ENCODE results near the gene EPHA3. TPM values are rescaled to one million over a fixed set of nuclear protein-coding genes. Genes with fewer than 3 reads are reported as not detected.

The EPHA3 gene
- total RNA-seq, 3 donors from 2014 or later (not counting 1 experiment from before 2014, with no cell fraction given): not detected

DNA sequence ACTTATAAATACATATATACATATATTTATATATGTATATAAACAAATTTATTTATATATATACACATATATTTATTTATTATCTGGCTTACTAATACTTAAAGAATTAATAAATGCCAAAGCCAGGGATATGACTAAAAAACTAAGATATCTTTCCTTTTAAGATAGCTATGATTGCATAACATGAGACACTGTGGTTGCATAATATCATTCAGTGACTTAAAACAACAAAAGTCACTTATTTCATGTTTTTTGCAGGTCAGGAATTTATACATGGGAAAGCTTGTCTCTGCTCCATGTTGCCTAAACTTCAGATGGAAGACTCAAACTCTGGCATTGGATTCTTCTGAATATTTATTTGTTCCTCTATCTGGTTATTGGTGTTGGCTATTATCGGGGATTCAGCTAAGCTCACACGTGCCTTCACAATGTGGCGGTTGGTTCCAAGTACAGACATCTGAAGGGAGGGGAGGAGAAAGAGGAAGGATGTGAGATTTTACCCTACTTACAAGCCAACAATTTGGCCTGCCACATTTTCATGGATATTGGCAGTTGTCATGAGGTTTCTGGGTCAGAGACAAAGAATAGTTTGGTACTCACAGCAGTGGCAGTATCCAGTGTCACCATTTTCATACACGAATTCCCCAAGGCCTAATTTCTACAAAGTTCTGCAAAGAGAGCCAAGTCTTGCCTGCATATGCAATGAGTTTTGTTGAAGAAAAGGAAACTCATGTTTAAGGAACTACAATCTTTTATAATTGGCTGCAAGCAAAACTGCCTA, 381.6 kb downstream of the EPHA3 start:
- no peak overlapping the region for H3K27ac Mint-ChIP-seq
- ATAC-seq (no peak), DNase-seq (no peak)
- peaks cover 12 to 20% of the 10 kb centered on the region in 2 donors for H3K9me3 Mint-ChIP-seq
- H3K4me3 ChIP-seq (ENCODE audit: low read length): no peak overlapping the region
- no peaks in the 10 kb centered on the region for H3K4me1 Mint-ChIP-seq
- H3K4me1 ChIP-seq (ENCODE audit: control insufficient read depth, insufficient read depth, low read length): no peaks in the 10 kb centered on the region
- H3K9me3 ChIP-seq (ENCODE audit: control insufficient read depth, insufficient read depth, low read length): peaks cover 2% of the 10 kb centered on the region
- intact Hi-C loops (cut with micrococcal nuclease): no loop called here
- H3K27me3 Mint-ChIP-seq (ENCODE audit: low read depth in 2 of 2): no peaks in the 10 kb centered on the region
- TF ChIP-seq, protein P1, sequence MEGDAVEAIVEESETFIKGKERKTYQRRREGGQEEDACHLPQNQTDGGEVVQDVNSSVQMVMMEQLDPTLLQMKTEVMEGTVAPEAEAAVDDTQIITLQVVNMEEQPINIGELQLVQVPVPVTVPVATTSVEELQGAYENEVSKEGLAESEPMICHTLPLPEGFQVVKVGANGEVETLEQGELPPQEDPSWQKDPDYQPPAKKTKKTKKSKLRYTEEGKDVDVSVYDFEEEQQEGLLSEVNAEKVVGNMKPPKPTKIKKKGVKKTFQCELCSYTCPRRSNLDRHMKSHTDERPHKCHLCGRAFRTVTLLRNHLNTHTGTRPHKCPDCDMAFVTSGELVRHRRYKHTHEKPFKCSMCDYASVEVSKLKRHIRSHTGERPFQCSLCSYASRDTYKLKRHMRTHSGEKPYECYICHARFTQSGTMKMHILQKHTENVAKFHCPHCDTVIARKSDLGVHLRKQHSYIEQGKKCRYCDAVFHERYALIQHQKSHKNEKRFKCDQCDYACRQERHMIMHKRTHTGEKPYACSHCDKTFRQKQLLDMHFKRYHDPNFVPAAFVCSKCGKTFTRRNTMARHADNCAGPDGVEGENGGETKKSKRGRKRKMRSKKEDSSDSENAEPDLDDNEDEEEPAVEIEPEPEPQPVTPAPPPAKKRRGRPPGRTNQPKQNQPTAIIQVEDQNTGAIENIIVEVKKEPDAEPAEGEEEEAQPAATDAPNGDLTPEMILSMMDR (IDR thresholded peaks at IDR 0.05): no peak
- 93% methylated on average over 2 of the region's 4 CpGs for WGBS (ENCODE audit: insufficient coverage)
- H3K36me3 Mint-ChIP-seq: no peaks in the 10 kb centered on the region
- H3K4me3 Mint-ChIP-seq: no peak overlapping the region
- H3K27me3 ChIP-seq (ENCODE audit: control insufficient read depth, insufficient read depth, low read length): no peaks in the 10 kb centered on the region
- H3K27ac ChIP-seq (ENCODE audit: low read length): no peak overlapping the region
- no peaks in the 10 kb centered on the region for H3K36me3 ChIP-seq (ENCODE audit: control insufficient read depth, insufficient read depth, low read length)

DNA sequence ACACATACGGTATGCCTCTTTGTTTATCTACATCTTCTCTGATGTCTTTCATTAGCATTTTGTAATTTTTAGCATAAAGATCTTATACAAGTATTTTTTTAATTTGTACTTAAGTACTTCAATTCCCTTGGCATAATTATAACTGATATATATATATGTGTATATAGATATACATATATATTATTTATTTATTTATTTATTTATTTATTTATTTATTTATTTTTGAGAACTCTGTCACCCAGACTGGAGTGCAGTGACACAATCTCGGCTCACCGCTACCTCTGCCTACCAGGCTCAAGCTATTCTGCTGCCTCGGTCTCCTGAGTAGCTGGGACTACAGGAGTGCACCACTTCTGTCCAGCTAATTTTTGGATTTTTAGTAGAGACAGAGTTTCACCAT, 382.7 kb downstream of the EPHA3 start:
- ATAC-seq (no peak), DNase-seq (no peak)
- Histone ChIP-seq H3K4me1 (ENCODE audit: control insufficient read depth, insufficient read depth, low read length) (no peaks in the 10 kb centered on the region), H3K36me3 (ENCODE audit: control insufficient read depth, insufficient read depth, low read length) (no peaks in the 10 kb centered on the region), H3K9me3 (ENCODE audit: control insufficient read depth, insufficient read depth, low read length) (peaks cover 2% of the 10 kb centered on the region), H3K27me3 (ENCODE audit: control insufficient read depth, insufficient read depth, low read length) (no peaks in the 10 kb centered on the region), H3K27ac (ENCODE audit: low read length) (no peak overlapping the region), H3K4me3 (ENCODE audit: low read length) (no peak overlapping the region)
- WGBS (ENCODE audit: insufficient coverage): 97% methylated on average over 3 of the region's 4 CpGs
- peaks cover 7 to 15% of the 10 kb centered on the region in 2 donors for H3K9me3 Mint-ChIP-seq
- TF ChIP-seq, protein P1 (IDR thresholded peaks at IDR 0.05): no peak
- H3K4me1 Mint-ChIP-seq: no peaks in the 10 kb centered on the region
- intact Hi-C loops (cut with micrococcal nuclease): no loop called here
- no peak overlapping the region for H3K4me3 Mint-ChIP-seq
- no peaks in the 10 kb centered on the region for H3K36me3 Mint-ChIP-seq
- H3K27me3 Mint-ChIP-seq (ENCODE audit: low read depth in 2 of 2): no peaks in the 10 kb centered on the region
- no peak overlapping the region for H3K27ac Mint-ChIP-seq

DNA sequence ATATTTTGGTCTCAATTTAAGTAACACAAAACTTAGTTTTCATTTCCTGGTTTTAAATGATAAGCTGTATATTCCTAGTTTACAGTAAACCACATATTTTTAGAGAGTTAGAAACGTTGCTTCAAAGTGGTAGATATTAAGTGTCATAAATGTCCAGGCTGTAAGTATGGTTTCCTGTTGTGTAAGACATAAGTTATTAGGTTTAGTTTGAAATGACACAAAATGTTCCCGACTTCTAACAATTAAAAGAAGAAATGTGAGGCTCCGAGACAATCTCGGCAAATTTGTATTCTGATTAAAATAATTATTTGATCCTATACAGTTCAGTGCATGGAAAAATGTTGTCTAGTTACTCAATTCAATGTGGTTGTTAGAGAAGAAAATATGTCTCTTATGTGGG, 387.3 kb downstream of the EPHA3 start:
- Mint-ChIP-seq H3K4me3 (no peak overlapping the region), H3K27ac (no peak overlapping the region), H3K36me3 (no peaks in the 10 kb centered on the region), H3K27me3 (ENCODE audit: low read depth in 2 of 2) (no peaks in the 10 kb centered on the region), H3K9me3 (peaks cover 7 to 14% of the 10 kb centered on the region in 2 donors), H3K4me1 (no peaks in the 10 kb centered on the region)
- no peaks in the 10 kb centered on the region for H3K27me3 ChIP-seq (ENCODE audit: control insufficient read depth, insufficient read depth, low read length)
- H3K9me3 ChIP-seq (ENCODE audit: control insufficient read depth, insufficient read depth, low read length): no peaks in the 10 kb centered on the region
- 90% methylated on average over 3 of the region's 4 CpGs for WGBS (ENCODE audit: insufficient coverage)
- H3K4me1 ChIP-seq (ENCODE audit: control insufficient read depth, insufficient read depth, low read length): no peaks in the 10 kb centered on the region
- H3K4me3 ChIP-seq (ENCODE audit: low read length): no peak overlapping the region
- H3K36me3 ChIP-seq (ENCODE audit: control insufficient read depth, insufficient read depth, low read length): no peaks in the 10 kb centered on the region
- intact Hi-C loops (cut with micrococcal nuclease): no loop called here
- H3K27ac ChIP-seq (ENCODE audit: low read length): no peak overlapping the region
- DNase-seq (no peak), ATAC-seq (no peak)
- TF ChIP-seq, protein P1 (IDR thresholded peaks at IDR 0.05): no peak
